AG04450 (cell line): ENCODE measurements around the gene PLA2G6. TPM values are rescaled to one million over a fixed set of nuclear protein-coding genes. Genes with fewer than 3 reads are reported as not detected.

Source experiments
- CTCF ChIA-PET: fragments of 300-600, 350-600 bp; formaldehyde crosslinking; extraction: SDS; loops from one replicate; lab custom pipeline; 2022; ENCODE audit warnings: antibody characterized with exemption, inconsistent platforms; lab: Charles Lee
- POLR2A ChIA-PET: fragments of 350-600 bp; formaldehyde crosslinking; extraction: SDS; loops from one replicate; lab custom pipeline; 2021; ENCODE audit warnings: antibody characterized with exemption, inconsistent platforms; lab: Yijun Ruan, JAX
- DNase-seq: peaks from one replicate; pipeline ENCODE4 v3.0.0-alpha.2; 2011; ENCODE audit warnings: low read depth, low spot score
- H3K27ac ChIP-seq: one replicate; pipeline ENCODE4 v1.5.1; 2012; ENCODE audit warnings: low read depth, low read length, control low read depth
- H3K27me3 ChIP-seq: one replicate; pipeline ENCODE4 v1.6.0; 2012; ENCODE audit warnings: low read length; ENCODE audit not compliant: control insufficient read depth, insufficient read depth
- H3K4me3 ChIP-seq: 2 replicates; pipeline ENCODE4 v1.5.1; 2011; ENCODE audit warnings: mild to moderate bottlenecking, low read depth, low read length, control low read depth
- H3K9me3 ChIP-seq: 2 replicates; pipeline ENCODE4 v1.5.1; 2012; ENCODE audit warnings: low read length; ENCODE audit not compliant: control insufficient read depth, insufficient read depth
- polyA plus RNA-seq: library from polyadenylated mRNA; depleted of rRNA; stranded (reverse); fragments of >200 nt; gene quantifications from 2 replicates; pipeline ENCODE4 v1.2.3, GENCODE V29; 2011
- TF ChIP-seq, protein P1 (sequence below): IDR thresholded peaks from 2 replicates; pipeline ENCODE4 v1.5.1; 2011; ENCODE audit warnings: low read depth, low read length, control low read depth, inconsistent platforms

PLA2G6 gene
- polyA plus RNA-seq, 1 experiment = 5.0 TPM

DNA sequence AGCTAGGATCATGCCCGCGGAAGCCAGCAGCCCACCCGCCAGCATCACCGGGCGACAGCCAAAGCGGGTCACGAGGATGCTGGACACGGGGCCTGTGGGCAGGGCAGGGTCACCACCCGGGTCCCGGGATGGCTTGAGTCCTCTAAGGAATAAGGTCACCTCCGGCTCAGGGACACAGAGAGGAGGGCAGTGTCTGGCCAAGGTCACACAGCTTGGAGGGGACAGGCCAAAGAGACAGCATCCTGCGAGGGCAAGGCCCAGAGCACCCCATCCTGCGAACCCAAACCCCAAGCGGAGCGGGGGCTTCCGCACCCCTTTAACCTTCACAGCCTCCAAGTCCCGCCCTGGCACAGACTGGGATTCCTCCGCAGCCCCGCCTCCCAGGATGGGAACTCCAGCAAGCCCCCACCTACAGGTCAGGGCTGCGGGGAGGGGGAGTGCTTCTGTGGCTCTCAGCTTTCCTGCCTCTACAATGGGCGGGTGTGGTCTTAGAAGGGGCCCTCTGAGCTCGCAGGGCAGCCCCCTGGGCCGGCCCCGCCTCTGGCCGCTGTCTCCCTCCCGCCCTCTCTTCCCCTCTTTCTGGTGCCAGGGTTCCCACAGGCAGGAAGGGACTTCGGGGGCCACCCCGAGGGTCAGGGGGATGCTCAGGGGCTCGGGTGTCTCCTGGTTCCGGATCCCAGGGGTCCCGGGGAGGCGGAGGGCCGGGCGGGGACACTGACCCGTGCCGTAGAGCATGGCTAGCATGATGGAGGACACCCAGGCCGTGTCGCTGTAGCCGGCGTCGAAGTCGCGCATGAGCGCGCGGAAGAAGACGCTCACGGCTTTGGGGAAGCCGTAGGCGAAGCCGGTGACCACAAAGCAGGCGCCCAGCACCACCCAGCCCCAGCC, 99.4 kb downstream of the PLA2G6 start:
- no peaks in the 10 kb centered on the region; the same call in 1 of the 2 replicates for H3K9me3 ChIP-seq
- no peak for DNase-seq
- H3K27ac ChIP-seq = no peak overlapping the region
- POLR2A ChIA-PET = no interaction called here
- CTCF ChIA-PET = no interaction called here
- no peak overlapping the region for H3K4me3 ChIP-seq
- peaks cover 43% of the 10 kb centered on the region for H3K27me3 ChIP-seq
- TF ChIP-seq, protein P1, sequence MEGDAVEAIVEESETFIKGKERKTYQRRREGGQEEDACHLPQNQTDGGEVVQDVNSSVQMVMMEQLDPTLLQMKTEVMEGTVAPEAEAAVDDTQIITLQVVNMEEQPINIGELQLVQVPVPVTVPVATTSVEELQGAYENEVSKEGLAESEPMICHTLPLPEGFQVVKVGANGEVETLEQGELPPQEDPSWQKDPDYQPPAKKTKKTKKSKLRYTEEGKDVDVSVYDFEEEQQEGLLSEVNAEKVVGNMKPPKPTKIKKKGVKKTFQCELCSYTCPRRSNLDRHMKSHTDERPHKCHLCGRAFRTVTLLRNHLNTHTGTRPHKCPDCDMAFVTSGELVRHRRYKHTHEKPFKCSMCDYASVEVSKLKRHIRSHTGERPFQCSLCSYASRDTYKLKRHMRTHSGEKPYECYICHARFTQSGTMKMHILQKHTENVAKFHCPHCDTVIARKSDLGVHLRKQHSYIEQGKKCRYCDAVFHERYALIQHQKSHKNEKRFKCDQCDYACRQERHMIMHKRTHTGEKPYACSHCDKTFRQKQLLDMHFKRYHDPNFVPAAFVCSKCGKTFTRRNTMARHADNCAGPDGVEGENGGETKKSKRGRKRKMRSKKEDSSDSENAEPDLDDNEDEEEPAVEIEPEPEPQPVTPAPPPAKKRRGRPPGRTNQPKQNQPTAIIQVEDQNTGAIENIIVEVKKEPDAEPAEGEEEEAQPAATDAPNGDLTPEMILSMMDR = no peak

DNA sequence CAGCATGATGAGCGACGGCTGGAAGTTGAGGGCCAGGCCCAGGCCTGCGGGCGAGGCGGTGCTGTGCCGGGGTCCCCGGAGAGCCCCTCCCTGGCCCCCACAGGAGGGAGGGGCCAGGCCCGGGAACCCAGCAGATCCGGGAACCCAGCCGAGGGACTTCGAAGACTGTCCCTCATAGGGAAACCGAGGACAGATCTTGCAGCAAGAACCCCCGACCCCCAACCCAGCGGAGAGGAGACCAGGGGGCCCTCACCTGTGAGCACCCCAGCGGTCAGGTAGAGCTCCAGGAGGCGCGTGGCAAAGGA, 100.0 kb downstream of the PLA2G6 start:
- no peaks in the 10 kb centered on the region; the same call in 1 of the 2 replicates for H3K9me3 ChIP-seq
- H3K4me3 ChIP-seq = no peak overlapping the region; the same call in 1 of the 2 replicates

DNA sequence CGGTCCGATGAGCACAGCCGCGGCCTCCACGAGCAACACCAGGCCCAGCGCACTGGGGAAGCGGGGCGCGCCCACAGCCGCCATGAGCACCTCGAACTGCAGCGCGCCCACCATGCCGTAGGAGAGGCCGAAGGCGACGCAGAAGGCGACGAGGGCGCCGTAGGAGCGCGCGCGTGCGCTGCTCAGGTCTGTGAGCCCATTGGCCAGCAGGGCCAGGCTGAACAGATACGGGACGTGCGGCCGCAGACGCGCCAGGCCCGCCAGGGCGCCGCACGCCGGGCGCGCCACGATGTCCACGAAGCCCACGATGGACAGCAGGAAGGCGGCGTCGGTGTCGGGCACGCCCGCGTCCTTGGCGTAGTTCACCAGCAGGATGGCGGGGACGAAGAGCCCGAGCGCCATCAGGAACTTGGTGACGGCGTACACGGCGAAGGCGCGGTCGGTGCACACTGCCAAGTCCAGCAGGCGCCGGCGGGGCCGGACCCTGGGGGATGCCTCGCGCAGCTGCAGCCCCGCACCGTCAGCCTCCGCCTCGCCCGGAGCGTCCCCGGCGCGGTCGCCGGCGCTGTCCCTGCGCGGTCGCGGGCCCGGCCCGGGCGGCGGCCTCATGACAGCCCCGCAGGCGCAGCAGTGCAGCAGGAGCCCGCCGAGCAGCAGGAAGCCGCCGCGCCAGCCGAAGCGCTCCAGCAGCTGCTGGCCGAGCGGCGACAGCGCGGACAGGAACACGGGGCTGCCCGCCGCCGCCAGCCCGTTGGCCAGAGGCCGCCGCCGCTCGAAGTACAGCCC, 100.6 kb downstream of the PLA2G6 start:
- Histone ChIP-seq H3K27ac (no peak overlapping the region), H3K4me3 (peak overlapping the region; percentile 41), H3K9me3 (no peaks in the 10 kb centered on the region; the same call in 1 of the 2 replicates), H3K27me3 (peaks cover 43% of the 10 kb centered on the region)
- no peak for DNase-seq
- TF ChIP-seq, protein P1 = no peak
- ChIA-PET CTCF (interaction anchor here (0.6 kb wide), 1 partner anchor 394 kb away, joined by 5 read pairs; no protein-coding TSS in a partner anchor), POLR2A (interaction anchor here (0.5 kb wide), 1 partner anchor 527 kb away, joined by 7 read pairs; no protein-coding TSS in a partner anchor)

More for the DNA sequence above, 100.0 kb downstream of the PLA2G6 start:
- POLR2A ChIA-PET = no interaction called here
- CTCF ChIA-PET = no interaction called here
- Histone ChIP-seq H3K27ac (no peak overlapping the region), H3K27me3 (peaks cover 43% of the 10 kb centered on the region)
- no peak for DNase-seq
- TF ChIP-seq, protein P1 = no peak

DNA sequence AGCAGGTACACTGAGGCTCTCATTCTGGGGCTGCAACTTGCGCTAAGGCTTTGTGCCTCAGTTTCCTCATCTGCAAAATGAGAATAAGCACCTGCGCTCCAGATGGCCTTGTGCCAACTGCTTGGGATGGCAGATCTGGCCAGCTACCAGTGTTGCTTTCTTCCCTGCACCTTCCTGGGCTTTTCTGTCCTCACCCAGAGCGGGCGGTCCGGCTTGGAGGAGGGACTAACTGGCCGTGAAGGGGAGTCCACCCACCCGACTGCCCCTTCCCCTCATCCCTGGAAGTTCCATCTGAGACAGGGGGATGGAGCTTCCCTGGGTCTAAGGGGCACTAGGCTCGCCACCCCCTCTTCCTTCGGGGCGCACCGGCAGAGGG, 101.2 kb downstream of the PLA2G6 start:
- Histone ChIP-seq H3K4me3 (no peak overlapping the region; the same call in 1 of the 2 replicates), H3K9me3 (no peaks in the 10 kb centered on the region; the same call in 1 of the 2 replicates), H3K27me3 (peaks cover 43% of the 10 kb centered on the region), H3K27ac (no peak overlapping the region)
- DNase-seq = no peak
- TF ChIP-seq, protein P1 = no peak
- ChIA-PET POLR2A (no interaction called here), CTCF (interaction anchor here (0.6 kb wide), 1 partner anchor 395 kb away, joined by 5 read pairs; no protein-coding TSS in a partner anchor)
